PC-3 (cell line): ENCODE results near the gene PCDH1. TPM values are rescaled to one million over a fixed set of nuclear protein-coding genes. Genes with fewer than 3 reads are reported as not detected.
A peak's percentile ranks its signal among the peaks of the same experiment; 100 is the strongest.

Experiments
- ATAC-seq: fragments of 200-7000 bp; cut with Tn5 transposase; 2 replicates; pipeline ENCODE4 v1.9.1; 2020; ENCODE audit warnings: mild to moderate bottlenecking, moderate library complexity
- BruUV-seq: library from RNA; stranded (reverse); fragments of 400-500 nt; replicated peaks from 2 replicates; lab custom pipeline; 2021; lab: Mats Ljungman, UMichigan
- CTCF ChIA-PET: fragments of 300-600 bp; sonication (Branson Sonifier 250); formaldehyde crosslinking; loops from one replicate; lab custom pipeline; 2022; ENCODE audit warnings: antibody characterized with exemption; lab: Charles Lee
- POLR2A ChIA-PET: fragments of 300-600 bp; sonication (Branson Sonifier 250); formaldehyde crosslinking; loops from one replicate; lab custom pipeline; 2022; ENCODE audit warnings: antibody characterized with exemption; ENCODE audit not compliant: unreplicated experiment; lab: Charles Lee
- DNase-seq: peaks from one replicate; pipeline ENCODE4 v3.0.0-alpha.2; 2015
- H2AFZ ChIP-seq: fragments of 300-600 bp; sonication (generic); 2 replicates; pipeline ENCODE4 v1.6.0; 2016; ENCODE audit warnings: antibody characterized with exemption, low read length
- H3F3A ChIP-seq: fragments of 300-600 bp; sonication (generic); one replicate; pipeline ENCODE4 v1.6.0; 2017; ENCODE audit warnings: antibody characterized with exemption, low read length, control low read depth, mild to moderate bottlenecking; ENCODE audit not compliant: unreplicated experiment
- H3K27ac ChIP-seq: fragments of 300-600 bp; sonication (generic); 2 replicates; pipeline ENCODE4 v1.5.1; 2016; ENCODE audit warnings: mild to moderate bottlenecking, low read length
- H3K27me3 ChIP-seq: fragments of 300-600 bp; sonication (generic); 2 replicates; pipeline ENCODE4 v1.6.1; 2016; ENCODE audit warnings: low read length, mixed read lengths
- H3K36me3 ChIP-seq: fragments of 300-600 bp; sonication (generic); 2 replicates; pipeline ENCODE4 v1.6.1; 2016; ENCODE audit warnings: low read depth, mixed run types, low read length, mixed read lengths
- H3K4me1 ChIP-seq: fragments of 300-600 bp; sonication (generic); 2 replicates; pipeline ENCODE4 v1.5.1; 2016; ENCODE audit warnings: low read length; ENCODE audit not compliant: insufficient read depth
- H3K4me2 ChIP-seq: fragments of 300-600 bp; sonication (generic); 2 replicates; pipeline ENCODE4 v1.6.0; 2016; ENCODE audit warnings: low read length
- H3K4me3 ChIP-seq: fragments of 300-600 bp; sonication (generic); 2 replicates; pipeline ENCODE4 v1.5.1; 2016; ENCODE audit warnings: mild to moderate bottlenecking, low read length, mixed read lengths
- H3K79me2 ChIP-seq: fragments of 300-600 bp; sonication (generic); 2 replicates; pipeline ENCODE4 v1.6.1; 2017; ENCODE audit warnings: low read length, mixed read lengths
- H3K9ac ChIP-seq: fragments of 300-600 bp; sonication (generic); 2 replicates; pipeline ENCODE4 v1.6.0; 2016; ENCODE audit warnings: mild to moderate bottlenecking, low read length
- H3K9me2 ChIP-seq: fragments of 300-600 bp; sonication (generic); replicated peaks from 2 replicates; pipeline ENCODE4 v1.6.1; 2016; ENCODE audit warnings: mixed run types, low read length, mixed read lengths
- H3K9me3 ChIP-seq: fragments of 300-600 bp; sonication (generic); 2 replicates; pipeline ENCODE4 v1.6.1; 2016; ENCODE audit warnings: low read length, mixed read lengths
- H4K20me1 ChIP-seq: fragments of 300-600 bp; sonication (generic); 2 replicates; pipeline ENCODE4 v1.6.1; 2016; ENCODE audit warnings: low read length, mixed read lengths
- CTCF ChIP-seq: fragments of 300-600 bp; sonication (generic); conservative IDR thresholded peaks from 2 replicates; pipeline ENCODE4 v1.5.1; 2017; ENCODE audit warnings: antibody characterized with exemption, low read depth, mild to moderate bottlenecking, low read length
- EZH2 ChIP-seq: fragments of 300-600 bp; sonication (generic); IDR thresholded peaks from one replicate; pipeline ENCODE4 v1.6.1; 2017; ENCODE audit warnings: antibody characterized with exemption, mild to moderate bottlenecking, low read length; ENCODE audit not compliant: unreplicated experiment
- EZH2phosphoT487 ChIP-seq: fragments of 300-600 bp; sonication (generic); IDR thresholded peaks from 2 replicates; pipeline ENCODE4 v1.6.1; 2018; ENCODE audit warnings: mild to moderate bottlenecking, antibody characterized with exemption, low read length, borderline replicate concordance
- intact Hi-C: fragments of 100-400 bp; cut with micrococcal nuclease; formaldehyde crosslinking; loops from 2 replicates; pipeline ENCODE4 v1.9.0; 2023
- total RNA-seq: library from RNA; depleted of rRNA; stranded (reverse); fragments of >200 nt; gene quantifications from 2 replicates; pipeline ENCODE4 v1.2.3, GENCODE V29; 2014

Gene PCDH1
- total RNA-seq, 1 experiment from 2014 or later, result 55.8 TPM

- BruUV-seq, result no TSS peak
- Histone ChIP-seq H3K9ac (no peak overlapping the region), H2AFZ (no peak overlapping the region), H3K36me3 (no peaks in the 10 kb centered on the region), H3K4me3 (no peak overlapping the region), H3K4me2 (no peak overlapping the region), H3K4me1 (peaks cover 34% of the 10 kb centered on the region), H3K27me3 (no peaks in the 10 kb centered on the region), H3K27ac (no peak overlapping the region), H3F3A (no peaks in the 10 kb centered on the region), H3K9me3 (no peaks in the 10 kb centered on the region), H4K20me1 (no peaks in the 10 kb centered on the region), H3K9me2 (no peaks in the 10 kb centered on the region), H3K79me2 (no peaks in the 10 kb centered on the region)
- intact Hi-C loops, result no loop called here
- POLR2A ChIA-PET, result no interaction called here
- DNase-seq (no peak), ATAC-seq (no peak)
- TF ChIP-seq CTCF, result no peak
- no peak for TF ChIP-seq EZH2phosphoT487
- no peak for TF ChIP-seq EZH2
- CTCF ChIA-PET, result interaction anchor here (0.6 kb wide), 2 partner anchors 33 to 44 kb away, joined by 5 to 11 read pairs; no protein-coding TSS in a partner anchor
Measured at GRCh38 chr5:141846031-141846430, 32.2 kb downstream of the PCDH1 start.

GRCh38 chr5:141845371-141845851 is 32.8 kb downstream of the PCDH1 start:
- ChIA-PET POLR2A (no interaction called here), CTCF (interaction anchor here (0.6 kb wide), 2 partner anchors 34 to 44 kb away, joined by 5 to 11 read pairs; no protein-coding TSS in a partner anchor)
- BruUV-seq, result no TSS peak
- Histone ChIP-seq H3K9me3 (no peaks in the 10 kb centered on the region), H3K4me3 (no peak overlapping the region), H3K27me3 (no peaks in the 10 kb centered on the region), H2AFZ (no peak overlapping the region), H3K79me2 (no peaks in the 10 kb centered on the region), H3F3A (no peaks in the 10 kb centered on the region), H3K9ac (no peak overlapping the region), H3K27ac (no peak overlapping the region), H3K4me2 (no peak overlapping the region), H3K36me3 (no peaks in the 10 kb centered on the region), H3K4me1 (peaks cover 34% of the 10 kb centered on the region), H3K9me2 (no peaks in the 10 kb centered on the region), H4K20me1 (no peaks in the 10 kb centered on the region)
- no peak for ATAC-seq
- intact Hi-C loops, result no loop called here
- no peak for DNase-seq
- TF ChIP-seq EZH2phosphoT487 (no peak), CTCF (0 out of 2 replicates have a peak, but pooled peaks have one; percentile 13)

GRCh38 chr5:141844414-141845097 is 33.7 kb downstream of the PCDH1 start:
- BruUV-seq, result no TSS peak
- Histone ChIP-seq H3K4me2 (no peak overlapping the region), H3K4me1 (peaks cover 34% of the 10 kb centered on the region)

More at GRCh38 chr5:141844414-141845097, 33.7 kb downstream of the PCDH1 start:
- CTCF ChIA-PET, result no interaction called here
- Histone ChIP-seq H4K20me1 (no peaks in the 10 kb centered on the region), H3K9me3 (no peaks in the 10 kb centered on the region), H3F3A (no peaks in the 10 kb centered on the region), H3K4me3 (no peak overlapping the region), H3K9ac (no peak overlapping the region), H3K9me2 (no peaks in the 10 kb centered on the region), H2AFZ (no peak overlapping the region), H3K79me2 (no peaks in the 10 kb centered on the region), H3K27me3 (no peaks in the 10 kb centered on the region), H3K27ac (no peak overlapping the region), H3K36me3 (no peaks in the 10 kb centered on the region)
- intact Hi-C loops, result no loop called here
- POLR2A ChIA-PET, result interaction anchor here (0.6 kb wide), 1 partner anchor 161 kb away, joined by 3 read pairs; no protein-coding TSS in a partner anchor
- ATAC-seq (no peak), DNase-seq (no peak)
- no peak for TF ChIP-seq CTCF
- TF ChIP-seq EZH2, result no peak
- no peak for TF ChIP-seq EZH2phosphoT487
